Keratinocyte (primary cell): Measurements from ENCODE around the gene PAX5. TPM values are rescaled to one million over a fixed set of nuclear protein-coding genes. Genes with fewer than 3 reads are reported as not detected.

Experiments used
- DNase-seq: peaks from one replicate; pipeline ENCODE4 v3.0.0-alpha.2; 2011; ENCODE audit warnings: low read depth, missing footprints, low spot score
- FAIRE-seq: peaks from 2 replicates; lab custom pipeline; 2011; peaks lifted over from hg19 to GRCh38; lab: Jason Lieb, UNC
- H2AFZ ChIP-seq: 2 replicates; pipeline ENCODE4 v1.6.0; 2012; ENCODE audit warnings: low read length, control low read depth, inconsistent platforms; ENCODE audit not compliant: control insufficient read depth
- H3K27ac ChIP-seq: 2 replicates; pipeline ENCODE4 v1.5.1; 2011; ENCODE audit warnings: low read length; ENCODE audit not compliant: control insufficient read depth, insufficient read depth
- H3K27me3 ChIP-seq: 3 replicates; pipeline ENCODE4 v1.6.0; 2011; ENCODE audit warnings: low read length; ENCODE audit not compliant: control insufficient read depth, insufficient read depth; ENCODE audit errors: extremely low read depth
- H3K36me3 ChIP-seq, 2 experiments: 2 replicates in 1 of 2; 3 replicates in 1 of 2; pipeline ENCODE4 v1.5.1; 2011; ENCODE audit warnings: low read length in 2 of 2, mild to moderate bottlenecking in 1 of 2; ENCODE audit not compliant: control insufficient read depth in 2 of 2, insufficient read depth in 2 of 2; ENCODE audit errors: extremely low read depth in 1 of 2
- H3K4me1 ChIP-seq: 3 replicates; pipeline ENCODE4 v1.5.1; 2011; ENCODE audit warnings: low read length; ENCODE audit not compliant: control insufficient read depth, insufficient read depth; ENCODE audit errors: extremely low read depth
- H3K4me2 ChIP-seq: 3 replicates; pipeline ENCODE4 v1.6.0; 2011; ENCODE audit warnings: low read depth, low read length; ENCODE audit not compliant: control insufficient read depth, insufficient read depth; ENCODE audit errors: extremely low read depth
- H3K4me3 ChIP-seq, 3 experiments: fragments of 200-600 bp in 1 of 3; sonication (generic) in 1 of 3; 2 replicates in 2 of 3; 3 replicates in 1 of 3; pipeline ENCODE4 v1.5.1; 2011 to 2016; ENCODE audit warnings: low read length in 3 of 3, mild to moderate bottlenecking in 3 of 3, control low read depth in 2 of 3, inconsistent platforms in 1 of 3, low read depth in 1 of 3, mixed read lengths in 1 of 3, mixed run types in 1 of 3, moderate library complexity in 1 of 3; ENCODE audit not compliant: control insufficient read depth in 2 of 3, insufficient read depth in 2 of 3; ENCODE audit errors: extremely low read depth in 1 of 3
- H3K79me2 ChIP-seq: 2 replicates; pipeline ENCODE4 v1.6.0; 2012; ENCODE audit warnings: low read length; ENCODE audit not compliant: control insufficient read depth, insufficient read depth
- H3K9ac ChIP-seq: 3 replicates; pipeline ENCODE4 v1.6.0; 2011; ENCODE audit warnings: low read length; ENCODE audit not compliant: control insufficient read depth, insufficient read depth; ENCODE audit errors: extremely low read depth
- H3K9me1 ChIP-seq: 3 replicates; pipeline ENCODE4 v1.6.0; 2011; ENCODE audit warnings: low read length; ENCODE audit not compliant: control insufficient read depth, insufficient read depth; ENCODE audit errors: extremely low read depth
- H3K9me3 ChIP-seq: 2 replicates; pipeline ENCODE4 v1.5.1; 2012; ENCODE audit warnings: low read depth, low read length; ENCODE audit not compliant: control insufficient read depth
- H4K20me1 ChIP-seq: 3 replicates; pipeline ENCODE4 v1.6.0; 2011; ENCODE audit warnings: low read length; ENCODE audit not compliant: control insufficient read depth, insufficient read depth; ENCODE audit errors: extremely low read depth
- CTCF ChIP-seq, 3 experiments: IDR thresholded peaks in 1 of 3; conservative IDR thresholded peaks in 1 of 3; optimal IDR thresholded peaks in 1 of 3; 2 replicates in 2 of 3; 3 replicates in 1 of 3; pipeline versions ENCODE3 to v1.5.1; 2011; ENCODE audit warnings: low read length in 3 of 3, mild to moderate bottlenecking in 3 of 3, moderate library complexity in 2 of 3, control low read depth in 1 of 3, inconsistent platforms in 1 of 3; ENCODE audit not compliant: insufficient read depth in 2 of 3; ENCODE audit errors: extremely low read depth in 1 of 3
- EZH2 ChIP-seq: IDR thresholded peaks from one replicate; pipeline ENCODE4 v1.6.1; 2012; ENCODE audit warnings: inconsistent platforms, mild to moderate bottlenecking, low read length, moderate library complexity
- dilution Hi-C: fragments of 300-500 bp; cut with MboI; formaldehyde crosslinking; loops from one replicate; pipeline ENCODE4 v1.7.0; 2020; ENCODE audit warnings: low sequenced_read_pairs; ENCODE audit not compliant: extremely low pct_ligation_motif_present
- polyA plus RNA-seq, 5 experiments: library from polyadenylated mRNA; depleted of rRNA in 3 of 5; stranded (reverse) in 3 of 5; stranded (forward) in 1 of 5; unstranded in 1 of 5; fragments of >200 nt; gene quantifications; 1 replicate in 1 of 5; 2 replicates in 3 of 5; 3 replicates in 1 of 5; pipeline versions ENCODE4 v1.2.1 to v1.2.3, GENCODE V29; 2011 to 2012; ENCODE audit warnings: missing spikeins in 2 of 5, low read depth in 1 of 5, low replicate concordance in 1 of 5

Gene PAX5
- polyA plus RNA-seq, 1 donor (not counting 4 experiments of a cell fraction or from before 2014, with no cell fraction given): not detected

GRCh38 chr9:36872641-36873040, 161.4 kb downstream of the PAX5 start:
- Histone ChIP-seq H3K9me1 (no peaks in the 10 kb centered on the region), H3K9me3 (no peaks in the 10 kb centered on the region), H3K9ac (no peak overlapping the region), H4K20me1 (no peaks in the 10 kb centered on the region), H3K4me2 (no peak overlapping the region), H3K27me3 (peaks cover 20% of the 10 kb centered on the region), H3K4me1 (peaks cover 3% of the 10 kb centered on the region), H3K27ac (no peak overlapping the region), H3K79me2 (no peaks in the 10 kb centered on the region), H3K36me3 (no peaks in the 10 kb centered on the region), H2AFZ (no peak overlapping the region), H3K4me3 (no peak overlapping the region)
- dilution Hi-C loops: no loop called here
- TF ChIP-seq EZH2: no peak
- no peak for TF ChIP-seq CTCF (optimal IDR thresholded peaks at IDR 0.05 in 1 of 3, IDR thresholded peaks at IDR 0.05 in 1 of 3, conservative IDR thresholded peaks at IDR 0.05 in 1 of 3; ENCODE audit: extremely low read depth in 1 of 3, insufficient read depth in 2 of 3, low read length in 3 of 3)
- no peak for DNase-seq
- FAIRE-seq: no peak

- peaks cover 20% of the 10 kb centered on the region for H3K27me3 ChIP-seq
- no peak overlapping the region for H2AFZ ChIP-seq
- DNase-seq (no peak), FAIRE-seq (no peak)
- dilution Hi-C loops: no loop called here
- no peaks in the 10 kb centered on the region for H3K79me2 ChIP-seq
- no peaks in the 10 kb centered on the region for H3K4me1 ChIP-seq
- no peaks in the 10 kb centered on the region for H3K9me3 ChIP-seq
- no peak overlapping the region for H3K4me2 ChIP-seq
- H3K27ac ChIP-seq: no peak overlapping the region
- H3K4me3 ChIP-seq: no peak overlapping the region
- no peak overlapping the region for H3K9ac ChIP-seq
- H4K20me1 ChIP-seq: no peaks in the 10 kb centered on the region
- no peaks in the 10 kb centered on the region for H3K9me1 ChIP-seq
- H3K36me3 ChIP-seq: no peaks in the 10 kb centered on the region
- no peak for TF ChIP-seq EZH2
- TF ChIP-seq CTCF (optimal IDR thresholded peaks at IDR 0.05 in 1 of 3, IDR thresholded peaks at IDR 0.05 in 1 of 3, conservative IDR thresholded peaks at IDR 0.05 in 1 of 3; ENCODE audit: extremely low read depth in 1 of 3, insufficient read depth in 2 of 3, low read length in 3 of 3): no peak
Measured at GRCh38 chr9:36871606-36872005, 162.5 kb downstream of the PAX5 start.
